ENCODE measurements around the gene IRAK3.

Gene IRAK3

DNA sequence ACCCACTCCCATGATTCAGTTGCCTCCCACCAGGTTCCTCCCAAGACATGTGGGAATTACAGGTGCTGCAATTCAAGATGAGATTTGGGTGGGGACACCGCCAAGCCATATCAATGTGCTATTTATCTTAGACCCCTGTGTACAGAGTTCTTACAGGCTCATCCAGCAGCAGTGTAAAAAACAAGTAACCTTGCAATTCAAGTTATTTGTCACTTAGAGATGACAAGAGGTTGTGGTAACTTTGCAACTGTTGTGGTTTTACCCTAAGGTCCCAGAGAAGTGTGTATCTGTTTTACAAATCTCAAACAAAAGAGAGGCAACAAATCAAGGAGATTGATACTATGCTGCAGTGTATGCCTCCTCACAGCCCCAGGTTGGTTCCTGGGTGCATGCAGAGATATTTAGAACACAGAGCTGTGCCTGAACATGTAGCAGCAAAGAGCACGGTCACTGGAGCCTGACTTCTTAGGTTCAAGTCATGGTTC is 101.7 kb downstream of the IRAK3 start:
- TF ChIP-seq, protein P1, sequence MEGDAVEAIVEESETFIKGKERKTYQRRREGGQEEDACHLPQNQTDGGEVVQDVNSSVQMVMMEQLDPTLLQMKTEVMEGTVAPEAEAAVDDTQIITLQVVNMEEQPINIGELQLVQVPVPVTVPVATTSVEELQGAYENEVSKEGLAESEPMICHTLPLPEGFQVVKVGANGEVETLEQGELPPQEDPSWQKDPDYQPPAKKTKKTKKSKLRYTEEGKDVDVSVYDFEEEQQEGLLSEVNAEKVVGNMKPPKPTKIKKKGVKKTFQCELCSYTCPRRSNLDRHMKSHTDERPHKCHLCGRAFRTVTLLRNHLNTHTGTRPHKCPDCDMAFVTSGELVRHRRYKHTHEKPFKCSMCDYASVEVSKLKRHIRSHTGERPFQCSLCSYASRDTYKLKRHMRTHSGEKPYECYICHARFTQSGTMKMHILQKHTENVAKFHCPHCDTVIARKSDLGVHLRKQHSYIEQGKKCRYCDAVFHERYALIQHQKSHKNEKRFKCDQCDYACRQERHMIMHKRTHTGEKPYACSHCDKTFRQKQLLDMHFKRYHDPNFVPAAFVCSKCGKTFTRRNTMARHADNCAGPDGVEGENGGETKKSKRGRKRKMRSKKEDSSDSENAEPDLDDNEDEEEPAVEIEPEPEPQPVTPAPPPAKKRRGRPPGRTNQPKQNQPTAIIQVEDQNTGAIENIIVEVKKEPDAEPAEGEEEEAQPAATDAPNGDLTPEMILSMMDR (IDR thresholded peaks at IDR 0.05; ENCODE audit: borderline replicate concordance, insufficient read depth, low read depth, low read length) = no peak

GRCh38 chr12:66296176-66296683 is 107.2 kb downstream of the IRAK3 start:
- H3K4me3 ChIP-seq (ENCODE audit: low read depth, low read length) = no peak overlapping the region
- TF ChIP-seq, protein P1 (IDR thresholded peaks at IDR 0.05; ENCODE audit: borderline replicate concordance, insufficient read depth, low read depth, low read length) = no peak

More for the DNA sequence above, 101.7 kb downstream of the IRAK3 start:
- H3K4me3 ChIP-seq (ENCODE audit: low read depth, low read length) = no peak overlapping the region

- H3K4me3 ChIP-seq (ENCODE audit: low read depth, low read length) = no peak overlapping the region
- TF ChIP-seq, protein P1 (IDR thresholded peaks at IDR 0.05; ENCODE audit: borderline replicate concordance, insufficient read depth, low read depth, low read length) = no peak
These were observed 108.1 kb downstream of the IRAK3 start for GRCh38 chr12:66297080-66297479.

GRCh38 chr12:66297923-66298322 is 108.9 kb downstream of the IRAK3 start:
- no peak overlapping the region for H3K4me3 ChIP-seq (ENCODE audit: low read depth, low read length)
- TF ChIP-seq, protein P1 (IDR thresholded peaks at IDR 0.05; ENCODE audit: borderline replicate concordance, insufficient read depth, low read depth, low read length) = no peak

DNA sequence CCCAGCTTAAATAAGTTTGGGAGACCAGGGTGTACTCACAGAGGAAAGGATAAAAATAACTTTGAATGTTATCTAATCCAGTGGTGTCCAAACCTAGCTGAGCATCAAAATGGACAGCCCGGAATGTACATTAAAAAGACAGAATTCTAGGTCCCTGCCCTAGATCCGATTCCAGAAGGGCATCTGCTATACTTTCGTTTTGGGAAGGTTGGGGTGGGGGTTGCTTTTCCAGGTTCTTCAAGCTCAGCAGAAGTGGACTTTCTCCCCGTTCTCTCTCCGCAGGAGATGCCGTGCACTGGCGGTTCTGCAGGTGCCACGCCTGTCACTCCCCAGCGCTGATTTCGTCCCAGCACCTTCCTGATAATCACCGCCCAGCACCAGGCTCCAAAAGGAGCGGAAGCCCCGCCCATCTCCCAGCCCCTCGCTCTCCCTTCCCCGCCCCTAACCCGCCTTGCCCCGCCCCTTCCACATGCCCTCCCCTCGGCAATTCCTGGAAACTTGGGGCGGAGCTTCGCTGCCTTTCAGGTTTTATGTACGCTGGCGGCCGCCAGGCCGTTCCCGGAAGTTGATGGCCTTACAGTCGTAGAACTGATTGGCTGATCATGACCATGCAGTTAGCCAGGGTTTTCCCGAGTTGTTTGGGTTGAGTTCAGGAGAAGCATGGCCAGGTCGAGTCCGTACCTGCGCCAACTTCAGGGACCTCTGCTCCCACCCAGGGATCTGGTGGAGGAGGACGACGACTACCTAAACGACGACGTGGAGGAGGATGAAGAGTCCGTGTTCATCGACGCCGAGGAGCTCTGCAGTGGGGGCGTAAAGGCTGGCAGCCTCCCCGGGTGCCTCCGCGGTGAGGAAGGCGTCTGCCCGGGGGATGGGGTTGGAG is 113.2 kb downstream of the IRAK3 start, which contains the start of gene HELB:
TSS of gene HELB (plus strand) at position 550 of the 883 bp plus-strand sequence. CDS start at position 661, 111 bp downstream.
- TF ChIP-seq, protein P1 (IDR thresholded peaks at IDR 0.05; ENCODE audit: borderline replicate concordance, insufficient read depth, low read depth, low read length) = no peak

GRCh38 chr12:66302827-66303169 is 113.8 kb downstream of the IRAK3 start:
- H3K4me3 ChIP-seq (ENCODE audit: low read depth, low read length) = peak overlapping the region; percentile 84
- TF ChIP-seq, protein P1 (IDR thresholded peaks at IDR 0.05; ENCODE audit: borderline replicate concordance, insufficient read depth, low read depth, low read length) = no peak

More for the DNA sequence above, 113.2 kb downstream of the IRAK3 start, which contains the start of gene HELB:
- peak within 1 kb of the TSS; percentile 84 for H3K4me3 ChIP-seq (ENCODE audit: low read depth, low read length)

DNA sequence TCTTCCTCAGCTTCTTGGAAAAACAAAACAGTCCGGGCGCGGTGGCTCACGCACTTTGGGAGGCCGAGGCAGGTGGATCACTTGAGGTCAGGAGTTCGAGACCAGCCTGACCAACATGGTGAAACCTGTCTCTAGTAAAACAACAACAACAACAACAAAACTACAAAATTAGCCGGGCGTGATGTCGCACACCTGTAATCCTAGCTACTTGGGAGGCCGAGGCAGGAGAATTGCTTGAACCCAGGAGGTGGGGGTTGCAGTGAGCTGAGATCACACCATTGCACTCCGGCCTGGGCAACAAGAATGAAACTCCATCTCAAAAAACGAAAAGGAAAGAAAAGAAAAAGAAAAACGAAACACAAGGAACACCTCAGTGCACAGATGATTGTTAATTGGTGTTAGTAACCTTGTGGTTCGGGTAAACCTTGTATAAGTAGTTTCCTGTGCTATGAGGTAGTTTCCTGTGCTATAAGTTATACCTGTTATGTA is 114.3 kb downstream of the IRAK3 start:
- peak overlapping the region; percentile 7 for H3K4me3 ChIP-seq (ENCODE audit: low read depth, low read length)

Measured in GM12875 (cell line).